Right atrium auricular region (tissue), 2 donors: Measurements from ENCODE around the gene LAMP1. TPM values are rescaled to one million over a fixed set of nuclear protein-coding genes. Genes with fewer than 3 reads are reported as not detected.

Experiments
- DNase-seq: peaks from one replicate; pipeline ENCODE4 v3.0.0-alpha.2; 2019; ENCODE audit warnings: low spot score
- H3K27ac ChIP-seq, 2 donors: fragments of 200-600 bp; sonication (generic); 1 replicate in 1 of 2; 2 replicates in 1 of 2; pipeline ENCODE4 v1.5.1; 2016 to 2019
- H3K27me3 ChIP-seq, 2 donors: fragments of 200-600 bp; sonication (generic); one replicate each; pipeline versions ENCODE4 v1.5.1 to v1.6.0; 2017 to 2019
- H3K36me3 ChIP-seq: fragments of 200-600 bp; sonication (generic); one replicate; pipeline ENCODE4 v1.5.1; 2016
- H3K4me1 ChIP-seq, 2 donors: fragments of 200-600 bp; sonication (generic); one replicate each; pipeline versions ENCODE4 v1.5.1 to v1.6.0; 2017 to 2019
- H3K4me3 ChIP-seq, 2 donors: fragments of 200-600 bp; sonication (generic); 1 replicate in 1 of 2; 2 replicates in 1 of 2; pipeline ENCODE4 v1.5.1; 2017 to 2019; ENCODE audit warnings: mild to moderate bottlenecking in 1 of 2, moderate library complexity in 1 of 2
- H3K9me3 ChIP-seq, 2 donors: fragments of 200-600 bp; sonication (generic); one replicate each; pipeline ENCODE4 v1.5.1; 2019
- CTCF ChIP-seq, 2 donors: fragments of 200-600 bp; sonication (generic); IDR thresholded peaks; one replicate each; pipeline ENCODE4 v1.5.1; 2019; ENCODE audit warnings: antibody characterized with exemption in 2 of 2
- total RNA-seq, 2 donors: library from RNA; depleted of rRNA; stranded (reverse); fragments of >200 nt; gene quantifications; one replicate each; pipeline ENCODE4 v1.1.0, GENCODE V29; 2016

LAMP1 gene
- total RNA-seq, 2 donors from 2014 or later, result 70.0 to 73.7 TPM

GRCh38 chr13:113357529-113357928 lies 60.5 kb downstream of the LAMP1 start:
- H3K27me3 ChIP-seq, result no peaks in the 10 kb centered on the region
- TF ChIP-seq CTCF (IDR thresholded peaks at IDR 0.05), result no peak
- H3K4me1 ChIP-seq, result no peaks in the 10 kb centered on the region
- no peak for DNase-seq
- H3K9me3 ChIP-seq, result no peaks in the 10 kb centered on the region
- no peak overlapping the region for H3K27ac ChIP-seq
- H3K4me3 ChIP-seq, result no peak overlapping the region
- no peaks in the 10 kb centered on the region for H3K36me3 ChIP-seq

DNA sequence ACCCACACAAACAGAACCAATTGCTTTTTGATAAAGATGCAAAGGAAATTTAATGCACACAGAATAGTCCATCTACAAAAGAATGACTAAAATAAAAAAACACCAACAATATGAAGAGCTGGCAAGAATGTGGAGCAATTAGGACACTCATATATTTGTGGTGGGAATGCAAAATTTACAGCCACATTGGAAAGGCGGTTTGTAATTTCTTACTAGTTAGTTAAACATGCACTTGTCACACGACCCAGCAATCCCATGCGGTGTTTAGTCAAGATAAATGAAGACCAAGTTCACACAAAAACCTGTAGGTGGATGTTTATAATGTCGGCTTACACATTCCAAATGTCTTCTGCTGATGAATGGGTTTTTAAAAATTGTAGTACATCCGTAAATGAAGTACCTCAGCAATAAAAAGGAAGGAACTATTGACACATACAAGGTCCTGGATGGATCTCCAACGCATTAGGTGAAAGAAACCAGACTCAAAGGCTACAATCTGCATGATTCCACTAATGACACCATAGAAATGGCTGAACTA lies 61.7 kb downstream of the LAMP1 start:
- peaks cover 0 to 10% of the 10 kb centered on the region in 2 donors for H3K4me1 ChIP-seq

DNA sequence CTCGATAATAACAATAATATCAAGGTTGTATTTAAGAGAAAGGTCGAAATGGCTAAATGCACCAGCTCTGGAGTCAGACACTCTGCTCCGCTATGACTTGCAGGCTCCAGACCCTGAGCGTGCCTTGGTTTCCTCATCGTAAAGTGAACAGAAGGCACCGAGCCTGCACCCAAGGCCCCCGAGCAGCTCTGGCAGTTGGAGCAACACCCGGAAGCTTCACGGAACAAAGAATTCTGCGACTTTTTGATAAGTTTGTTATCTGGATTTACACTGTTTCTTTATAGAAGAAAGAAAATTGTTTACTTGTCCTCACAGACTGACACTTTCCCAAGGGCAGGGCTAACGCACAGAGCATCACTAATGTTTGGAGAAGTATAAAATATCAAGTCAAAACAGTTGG lies 62.5 kb downstream of the LAMP1 start:
- peaks cover 0 to 14% of the 10 kb centered on the region in 2 donors for H3K4me1 ChIP-seq
- no peak overlapping the region for H3K4me3 ChIP-seq
- no peaks in the 10 kb centered on the region for H3K27me3 ChIP-seq
- no peak for DNase-seq
- no peaks in the 10 kb centered on the region for H3K36me3 ChIP-seq
- H3K27ac ChIP-seq, result no peak overlapping the region
- TF ChIP-seq CTCF (IDR thresholded peaks at IDR 0.05), result no peak
- H3K9me3 ChIP-seq, result no peaks in the 10 kb centered on the region

More for the DNA sequence above, 61.7 kb downstream of the LAMP1 start:
- Histone ChIP-seq H3K27me3 (no peaks in the 10 kb centered on the region), H3K4me3 (no peak overlapping the region), H3K9me3 (no peaks in the 10 kb centered on the region), H3K27ac (no peak overlapping the region), H3K36me3 (no peaks in the 10 kb centered on the region)
- DNase-seq, result no peak
- no peak for TF ChIP-seq CTCF (IDR thresholded peaks at IDR 0.05)

GRCh38 chr13:113360446-113360845 lies 63.4 kb downstream of the LAMP1 start:
- no peak overlapping the region for H3K4me3 ChIP-seq

DNA sequence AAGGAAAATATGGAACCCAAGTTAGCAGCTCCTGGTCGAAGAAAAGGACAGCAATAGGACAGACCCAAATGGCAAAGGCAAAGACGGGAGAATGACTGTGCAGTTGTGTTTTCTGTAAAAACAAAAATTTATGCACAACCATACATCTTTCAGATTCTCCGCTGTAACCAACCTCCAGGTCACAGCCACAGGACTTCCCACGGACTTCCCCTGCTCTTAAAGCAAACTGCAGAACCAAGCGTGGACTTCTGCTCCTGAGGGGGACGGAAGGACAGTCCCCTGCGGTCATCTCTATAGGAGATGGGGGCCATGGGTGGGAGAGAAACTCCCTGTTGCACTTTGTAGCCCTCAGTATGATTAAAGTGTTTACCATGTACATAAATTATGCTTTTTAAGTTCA lies 64.4 kb downstream of the LAMP1 start:
- Histone ChIP-seq H3K36me3 (no peaks in the 10 kb centered on the region), H3K9me3 (no peaks in the 10 kb centered on the region), H3K27ac (no peak overlapping the region), H3K27me3 (no peaks in the 10 kb centered on the region), H3K4me3 (no peak overlapping the region), H3K4me1 (peaks cover 0 to 17% of the 10 kb centered on the region in 2 donors)
- DNase-seq, result no peak
- TF ChIP-seq CTCF (IDR thresholded peaks at IDR 0.05), result no peak

More at GRCh38 chr13:113360446-113360845, 63.4 kb downstream of the LAMP1 start:
- Histone ChIP-seq H3K27ac (no peak overlapping the region), H3K4me1 (peaks cover 0 to 17% of the 10 kb centered on the region in 2 donors), H3K36me3 (no peaks in the 10 kb centered on the region), H3K9me3 (no peaks in the 10 kb centered on the region), H3K27me3 (no peaks in the 10 kb centered on the region)
- TF ChIP-seq CTCF (IDR thresholded peaks at IDR 0.05), result no peak
- DNase-seq, result no peak

- H3K36me3 ChIP-seq, result no peaks in the 10 kb centered on the region
- H3K4me1 ChIP-seq, result peaks cover 0 to 17% of the 10 kb centered on the region in 2 donors
- H3K9me3 ChIP-seq, result no peaks in the 10 kb centered on the region
- TF ChIP-seq CTCF (IDR thresholded peaks at IDR 0.05), result no peak
- H3K27ac ChIP-seq, result peak overlapping the region; percentile 31 to 48
- peak overlapping the region; percentile 39 to 65 for H3K4me3 ChIP-seq
- DNase-seq, result peak; percentile 56
- H3K27me3 ChIP-seq, result no peaks in the 10 kb centered on the region
Observed at GRCh38 chr13:113364311-113364889, 67.4 kb downstream of the LAMP1 start.
